DOHH2 (cell line): ENCODE measurements around the gene RELN.

Experiments
- EZH2phosphoT487 ChIP-seq: fragments of 200-600 bp; sonication (generic); IDR thresholded peaks from 2 replicates; pipeline ENCODE4 v1.6.1; 2017; ENCODE audit warnings: borderline replicate concordance, mild to moderate bottlenecking, antibody characterized with exemption, low read length, moderate library complexity, mixed read lengths
- TF ChIP-seq, protein P1 (sequence below): fragments of 200-600 bp; sonication (generic); IDR thresholded peaks from one replicate; pipeline ENCODE4 v1.5.1; 2014; ENCODE audit warnings: antibody characterized with exemption, mild to moderate bottlenecking, low read depth, low read length; ENCODE audit not compliant: poor library complexity, severe bottlenecking

DNA sequence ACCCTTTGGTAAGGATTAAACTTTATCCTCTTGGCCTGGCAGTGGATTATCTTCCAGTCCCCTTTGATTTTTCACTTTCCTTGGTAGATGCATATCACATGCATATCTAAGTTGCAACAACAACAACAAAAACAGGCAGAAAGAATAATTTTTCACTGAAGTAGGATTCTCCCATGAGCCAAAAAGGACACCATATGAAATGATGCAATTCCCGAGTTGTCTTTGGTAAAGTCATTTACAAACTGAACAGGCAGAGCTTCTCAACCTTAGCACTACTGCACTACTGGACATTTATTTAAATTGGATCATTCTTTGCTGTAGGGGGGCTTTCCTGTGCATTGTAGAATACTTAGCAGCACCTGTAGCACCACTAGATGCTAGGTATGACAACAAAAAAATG, 195.0 kb downstream of the RELN start:
- TF ChIP-seq, protein P1, sequence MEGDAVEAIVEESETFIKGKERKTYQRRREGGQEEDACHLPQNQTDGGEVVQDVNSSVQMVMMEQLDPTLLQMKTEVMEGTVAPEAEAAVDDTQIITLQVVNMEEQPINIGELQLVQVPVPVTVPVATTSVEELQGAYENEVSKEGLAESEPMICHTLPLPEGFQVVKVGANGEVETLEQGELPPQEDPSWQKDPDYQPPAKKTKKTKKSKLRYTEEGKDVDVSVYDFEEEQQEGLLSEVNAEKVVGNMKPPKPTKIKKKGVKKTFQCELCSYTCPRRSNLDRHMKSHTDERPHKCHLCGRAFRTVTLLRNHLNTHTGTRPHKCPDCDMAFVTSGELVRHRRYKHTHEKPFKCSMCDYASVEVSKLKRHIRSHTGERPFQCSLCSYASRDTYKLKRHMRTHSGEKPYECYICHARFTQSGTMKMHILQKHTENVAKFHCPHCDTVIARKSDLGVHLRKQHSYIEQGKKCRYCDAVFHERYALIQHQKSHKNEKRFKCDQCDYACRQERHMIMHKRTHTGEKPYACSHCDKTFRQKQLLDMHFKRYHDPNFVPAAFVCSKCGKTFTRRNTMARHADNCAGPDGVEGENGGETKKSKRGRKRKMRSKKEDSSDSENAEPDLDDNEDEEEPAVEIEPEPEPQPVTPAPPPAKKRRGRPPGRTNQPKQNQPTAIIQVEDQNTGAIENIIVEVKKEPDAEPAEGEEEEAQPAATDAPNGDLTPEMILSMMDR: no peak
- no peak for TF ChIP-seq EZH2phosphoT487
